ENCODE data around the gene MEF2B.
A peak's percentile ranks its signal among the peaks of the same experiment; 100 is the strongest.

Gene MEF2B

DNA sequence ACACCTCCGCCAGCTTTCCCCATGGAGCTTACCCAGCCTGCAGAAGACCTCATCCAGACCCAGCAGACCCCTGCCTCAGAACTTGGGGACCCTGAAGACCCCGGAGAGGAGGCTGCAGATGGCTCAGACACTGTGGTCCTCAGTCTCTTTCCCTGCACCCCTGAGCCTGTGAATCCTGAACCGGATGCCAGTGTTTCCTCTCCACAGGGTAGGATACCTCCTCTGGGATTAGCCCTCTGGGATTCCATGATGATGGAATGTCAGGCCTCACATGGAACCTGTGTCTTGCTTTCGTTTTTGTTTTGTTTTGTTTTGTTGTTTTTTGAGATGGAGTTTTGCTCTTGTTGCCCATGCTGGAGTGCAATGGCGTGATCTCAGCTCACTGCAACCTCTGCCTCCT lies 23.9 kb upstream of the MEF2B start:
- Histone ChIP-seq H3K4me3 (ENCODE audit: low read depth in 1 of 2, low read length in 2 of 2) (peak overlapping the region; percentile 21 to 29), H3K9ac (ENCODE audit: low read depth in 1 of 2, low read length in 2 of 2) (peak overlapping the region in 1 of 2 donors; percentile 18), H3K9me3 (ENCODE audit: control insufficient read depth in 1 of 2, low read length in 2 of 2) (no peaks in the 10 kb centered on the region), H3K36me3 (ENCODE audit: control insufficient read depth in 1 of 2, insufficient read depth in 2 of 2, low read length in 2 of 2) (peaks cover 9 to 17% of the 10 kb centered on the region in 2 donors), H3K27me3 (ENCODE audit: control insufficient read depth in 1 of 2, insufficient read depth in 2 of 2, low read length in 2 of 2) (no peaks in the 10 kb centered on the region), H3K27ac (ENCODE audit: low read depth, low read length) (peak overlapping the region; percentile 25), H3K4me1 (ENCODE audit: control insufficient read depth in 1 of 2, insufficient read depth in 2 of 2, low read length in 2 of 2) (peaks cover 5 to 28% of the 10 kb centered on the region in 2 donors)

DNA sequence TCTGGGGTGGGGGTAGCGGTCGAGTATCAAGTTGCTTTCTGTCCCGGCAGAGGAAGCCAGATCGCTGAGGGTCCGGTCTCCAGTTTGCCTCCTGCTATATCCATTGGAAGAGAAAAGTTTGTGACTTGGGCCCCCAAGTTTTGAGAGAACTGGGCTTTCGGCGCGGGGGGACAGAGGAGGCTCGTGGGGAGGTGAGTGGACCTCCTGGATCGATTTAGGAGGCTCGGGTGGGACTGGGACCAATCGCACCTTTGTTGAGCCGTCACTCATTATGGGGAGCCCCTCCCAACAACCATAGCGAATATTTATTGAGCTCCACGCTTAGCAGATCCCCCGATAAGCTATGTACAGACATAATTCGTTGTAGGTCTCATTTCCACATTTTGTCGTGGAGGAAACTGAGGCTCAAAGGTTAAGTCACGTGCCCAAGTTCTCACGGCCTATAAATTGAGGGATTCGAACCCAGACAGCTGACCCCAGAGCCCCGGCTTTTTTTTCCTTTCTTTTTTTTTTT lies 22.9 kb upstream of the MEF2B start:
- Histone ChIP-seq H3K9ac (ENCODE audit: low read depth in 1 of 2, low read length in 2 of 2) (peak overlapping the region; percentile 73 to 100), H3K4me3 (ENCODE audit: low read depth in 1 of 2, low read length in 2 of 2) (peak overlapping the region; percentile 79 to 91), H3K36me3 (ENCODE audit: control insufficient read depth in 1 of 2, insufficient read depth in 2 of 2, low read length in 2 of 2) (peaks cover 0 to 7% of the 10 kb centered on the region in 2 donors), H3K27me3 (ENCODE audit: control insufficient read depth in 1 of 2, insufficient read depth in 2 of 2, low read length in 2 of 2) (no peaks in the 10 kb centered on the region), H3K27ac (ENCODE audit: low read depth, low read length) (peak overlapping the region; percentile 100), H3K4me1 (ENCODE audit: control insufficient read depth in 1 of 2, insufficient read depth in 2 of 2, low read length in 2 of 2) (peaks cover 5 to 28% of the 10 kb centered on the region in 2 donors), H3K9me3 (ENCODE audit: control insufficient read depth in 1 of 2, low read length in 2 of 2) (no peaks in the 10 kb centered on the region)

- Histone ChIP-seq H3K27me3 (ENCODE audit: control insufficient read depth in 1 of 2, insufficient read depth in 2 of 2, low read length in 2 of 2) (no peaks in the 10 kb centered on the region), H3K36me3 (ENCODE audit: control insufficient read depth in 1 of 2, insufficient read depth in 2 of 2, low read length in 2 of 2) (peaks cover 0 to 6% of the 10 kb centered on the region in 2 donors), H3K9me3 (ENCODE audit: control insufficient read depth in 1 of 2, low read length in 2 of 2) (no peaks in the 10 kb centered on the region), H3K27ac (ENCODE audit: low read depth, low read length) (peak within 1 kb of the TSS; percentile 100), H3K4me1 (ENCODE audit: control insufficient read depth in 1 of 2, insufficient read depth in 2 of 2, low read length in 2 of 2) (peaks cover 5 to 28% of the 10 kb centered on the region in 2 donors), H3K9ac (ENCODE audit: low read depth in 1 of 2, low read length in 2 of 2) (peak within 1 kb of the TSS; percentile 100), H3K4me3 (ENCODE audit: low read depth in 1 of 2, low read length in 2 of 2) (peak within 1 kb of the TSS; percentile 79 to 98)
Measured at GRCh38 chr19:19192078-19192882, 22.2 kb upstream of the MEF2B start, which contains the start of the genes BORCS8 and RFXANK. Gene BORCS8, minus strand, starts transcription at chr19:19192152. Its CDS starts 35 bp downstream, at chr19:19192117. Gene RFXANK, plus strand, starts transcription at chr19:19192258. Its CDS starts 1,689 bp downstream, at chr19:19193947.

- Histone ChIP-seq H3K36me3 (ENCODE audit: control insufficient read depth in 1 of 2, insufficient read depth in 2 of 2, low read length in 2 of 2) (peaks cover 3 to 4% of the 10 kb centered on the region in 2 donors), H3K4me3 (ENCODE audit: low read depth in 1 of 2, low read length in 2 of 2) (peak overlapping the region; percentile 79 to 98), H3K9ac (ENCODE audit: low read depth in 1 of 2, low read length in 2 of 2) (peak overlapping the region; percentile 100), H3K27me3 (ENCODE audit: control insufficient read depth in 1 of 2, insufficient read depth in 2 of 2, low read length in 2 of 2) (no peaks in the 10 kb centered on the region), H3K27ac (ENCODE audit: low read depth, low read length) (peak overlapping the region; percentile 100), H3K4me1 (ENCODE audit: control insufficient read depth in 1 of 2, insufficient read depth in 2 of 2, low read length in 2 of 2) (peaks cover 5 to 28% of the 10 kb centered on the region in 2 donors), H3K9me3 (ENCODE audit: control insufficient read depth in 1 of 2, low read length in 2 of 2) (peaks cover 0 to 2% of the 10 kb centered on the region in 2 donors)
Measured at GRCh38 chr19:19191768-19192077, 21.7 kb upstream of the MEF2B start.

GRCh38 chr19:19186742-19187141 lies 16.7 kb upstream of the MEF2B start:
- no peak overlapping the region for H3K9ac ChIP-seq (ENCODE audit: low read depth in 1 of 2, low read length in 2 of 2)
- H3K27ac ChIP-seq (ENCODE audit: low read depth, low read length), result no peak overlapping the region
- no peak overlapping the region for H3K4me3 ChIP-seq (ENCODE audit: low read depth in 1 of 2, low read length in 2 of 2)
- H3K36me3 ChIP-seq (ENCODE audit: control insufficient read depth in 1 of 2, insufficient read depth in 2 of 2, low read length in 2 of 2), result peaks cover 16 to 29% of the 10 kb centered on the region in 2 donors
- H3K27me3 ChIP-seq (ENCODE audit: control insufficient read depth in 1 of 2, insufficient read depth in 2 of 2, low read length in 2 of 2), result no peaks in the 10 kb centered on the region
- H3K9me3 ChIP-seq (ENCODE audit: control insufficient read depth in 1 of 2, low read length in 2 of 2), result peaks cover 0 to 2% of the 10 kb centered on the region in 2 donors
- peaks cover 0 to 19% of the 10 kb centered on the region in 2 donors for H3K4me1 ChIP-seq (ENCODE audit: control insufficient read depth in 1 of 2, insufficient read depth in 2 of 2, low read length in 2 of 2)

GRCh38 chr19:19185853-19186740 lies 16.0 kb upstream of the MEF2B start:
- peaks cover 0 to 15% of the 10 kb centered on the region in 2 donors for H3K4me1 ChIP-seq (ENCODE audit: control insufficient read depth in 1 of 2, insufficient read depth in 2 of 2, low read length in 2 of 2)
- peaks cover 0 to 2% of the 10 kb centered on the region in 2 donors for H3K9me3 ChIP-seq (ENCODE audit: control insufficient read depth in 1 of 2, low read length in 2 of 2)
- no peaks in the 10 kb centered on the region for H3K27me3 ChIP-seq (ENCODE audit: control insufficient read depth in 1 of 2, insufficient read depth in 2 of 2, low read length in 2 of 2)
- H3K27ac ChIP-seq (ENCODE audit: low read depth, low read length), result no peak overlapping the region
- no peak overlapping the region for H3K4me3 ChIP-seq (ENCODE audit: low read depth in 1 of 2, low read length in 2 of 2)
- peaks cover 16 to 36% of the 10 kb centered on the region in 2 donors for H3K36me3 ChIP-seq (ENCODE audit: control insufficient read depth in 1 of 2, insufficient read depth in 2 of 2, low read length in 2 of 2)
- H3K9ac ChIP-seq (ENCODE audit: low read depth in 1 of 2, low read length in 2 of 2), result no peak overlapping the region

- Histone ChIP-seq H3K27me3 (ENCODE audit: control insufficient read depth in 1 of 2, insufficient read depth in 2 of 2, low read length in 2 of 2) (no peaks in the 10 kb centered on the region), H3K9ac (ENCODE audit: low read depth in 1 of 2, low read length in 2 of 2) (no peak overlapping the region), H3K27ac (ENCODE audit: low read depth, low read length) (no peak overlapping the region), H3K4me3 (ENCODE audit: low read depth in 1 of 2, low read length in 2 of 2) (no peak overlapping the region), H3K4me1 (ENCODE audit: control insufficient read depth in 1 of 2, insufficient read depth in 2 of 2, low read length in 2 of 2) (no peaks in the 10 kb centered on the region), H3K9me3 (ENCODE audit: control insufficient read depth in 1 of 2, low read length in 2 of 2) (no peaks in the 10 kb centered on the region), H3K36me3 (ENCODE audit: control insufficient read depth in 1 of 2, insufficient read depth in 2 of 2, low read length in 2 of 2) (peaks cover 20 to 60% of the 10 kb centered on the region in 2 donors)
Measured at GRCh38 chr19:19181488-19181998, 11.5 kb upstream of the MEF2B start.

- no peaks in the 10 kb centered on the region for H3K27me3 ChIP-seq (ENCODE audit: control insufficient read depth in 1 of 2, insufficient read depth in 2 of 2, low read length in 2 of 2)
- no peaks in the 10 kb centered on the region for H3K9me3 ChIP-seq (ENCODE audit: control insufficient read depth in 1 of 2, low read length in 2 of 2)
- no peak overlapping the region for H3K4me3 ChIP-seq (ENCODE audit: low read depth in 1 of 2, low read length in 2 of 2)
- H3K4me1 ChIP-seq (ENCODE audit: control insufficient read depth in 1 of 2, insufficient read depth in 2 of 2, low read length in 2 of 2), result no peaks in the 10 kb centered on the region
- H3K27ac ChIP-seq (ENCODE audit: low read depth, low read length), result no peak overlapping the region
- H3K36me3 ChIP-seq (ENCODE audit: control insufficient read depth in 1 of 2, insufficient read depth in 2 of 2, low read length in 2 of 2), result peaks cover 15 to 52% of the 10 kb centered on the region in 2 donors
- no peak overlapping the region for H3K9ac ChIP-seq (ENCODE audit: low read depth in 1 of 2, low read length in 2 of 2)
Measured at GRCh38 chr19:19179548-19180441, 9.7 kb upstream of the MEF2B start.

GRCh38 chr19:19176950-19177349 lies 6.9 kb upstream of the MEF2B start:
- Histone ChIP-seq H3K36me3 (ENCODE audit: control insufficient read depth in 1 of 2, insufficient read depth in 2 of 2, low read length in 2 of 2) (peaks cover 8 to 41% of the 10 kb centered on the region in 2 donors), H3K27me3 (ENCODE audit: control insufficient read depth in 1 of 2, insufficient read depth in 2 of 2, low read length in 2 of 2) (no peaks in the 10 kb centered on the region), H3K27ac (ENCODE audit: low read depth, low read length) (no peak overlapping the region), H3K9me3 (ENCODE audit: control insufficient read depth in 1 of 2, low read length in 2 of 2) (no peaks in the 10 kb centered on the region), H3K4me1 (ENCODE audit: control insufficient read depth in 1 of 2, insufficient read depth in 2 of 2, low read length in 2 of 2) (no peaks in the 10 kb centered on the region), H3K4me3 (ENCODE audit: low read depth in 1 of 2, low read length in 2 of 2) (no peak overlapping the region), H3K9ac (ENCODE audit: low read depth in 1 of 2, low read length in 2 of 2) (no peak overlapping the region)

All from duodenal mucosa (tissue), 2 donors.